A673 (cell line): ENCODE data around the gene CLNS1A. TPM values are rescaled to one million over a fixed set of nuclear protein-coding genes. Genes with fewer than 3 reads are reported as not detected.

ENCODE experiments used
- BruUV-seq: library from RNA; stranded (reverse); fragments of 400-500 nt; replicated peaks from 2 replicates; lab custom pipeline; 2021; lab: Mats Ljungman, UMichigan
- CTCF ChIA-PET: fragments of 300-600 bp; sonication (Branson Sonifier 250); formaldehyde crosslinking; loops from one replicate; lab custom pipeline; 2022; ENCODE audit warnings: antibody characterized with exemption; lab: Charles Lee
- POLR2A ChIA-PET: fragments of 300-600 bp; sonication (Branson Sonifier 250); formaldehyde crosslinking; loops from one replicate; lab custom pipeline; 2022; ENCODE audit warnings: antibody characterized with exemption; ENCODE audit not compliant: low non-redundant PET; lab: Charles Lee
- DNase-seq: peaks from one replicate; pipeline ENCODE4 v3.0.0-alpha.2; 2015; ENCODE audit warnings: low spot score
- H3K27ac ChIP-seq: fragments of 200-600 bp; sonication (generic); 2 replicates; pipeline ENCODE4 v1.5.1; 2016; ENCODE audit warnings: mixed run types, low read depth, mild to moderate bottlenecking, mixed read lengths, antibody characterized with exemption, low read length; ENCODE audit not compliant: poor library complexity, severe bottlenecking
- H3K27me3 ChIP-seq: fragments of 200-600 bp; sonication (generic); replicated peaks from 2 replicates; pipeline ENCODE4 v1.6.1; 2017; ENCODE audit warnings: mixed run types, low read depth, mild to moderate bottlenecking, mixed read lengths, antibody characterized with exemption, low read length; ENCODE audit not compliant: insufficient read depth, poor library complexity
- H3K36me3 ChIP-seq: fragments of 200-600 bp; sonication (generic); 2 replicates; pipeline ENCODE4 v1.6.1; 2016; ENCODE audit warnings: mixed run types, mild to moderate bottlenecking, mixed read lengths, antibody characterized with exemption, low read length; ENCODE audit not compliant: insufficient read depth, poor library complexity, severe bottlenecking
- H3K4me1 ChIP-seq: fragments of 200-600 bp; sonication (generic); 2 replicates; pipeline ENCODE4 v1.6.1; 2017; ENCODE audit warnings: mixed run types, mild to moderate bottlenecking, mixed read lengths, antibody characterized with exemption, low read length; ENCODE audit not compliant: insufficient read depth, poor library complexity, severe bottlenecking
- H3K4me3 ChIP-seq: fragments of 200-600 bp; sonication (generic); 2 replicates; pipeline ENCODE4 v1.5.1; 2016; ENCODE audit warnings: low read depth, mixed run types, mild to moderate bottlenecking, mixed read lengths, low read length; ENCODE audit not compliant: poor library complexity, severe bottlenecking
- H3K9me3 ChIP-seq: fragments of 200-600 bp; sonication (generic); 2 replicates; pipeline ENCODE4 v1.6.1; 2016; ENCODE audit warnings: mixed run types, low read depth, mild to moderate bottlenecking, mixed read lengths, antibody characterized with exemption, low read length; ENCODE audit not compliant: poor library complexity, severe bottlenecking
- CTCF ChIP-seq: fragments of 300-800, 200-600 bp; sonication (generic); conservative IDR thresholded peaks from 2 replicates; pipeline ENCODE4 v1.5.1; 2017; ENCODE audit warnings: low read depth, mild to moderate bottlenecking, antibody characterized with exemption, low read length, moderate library complexity, mixed read lengths
- EZH2 ChIP-seq: fragments of 200-600 bp; sonication (generic); IDR thresholded peaks from 2 replicates; pipeline ENCODE4 v1.6.1; 2017; ENCODE audit warnings: borderline replicate concordance, low read depth, mild to moderate bottlenecking, mixed read lengths, antibody characterized with exemption, low read length; ENCODE audit not compliant: poor library complexity, severe bottlenecking
- intact Hi-C: fragments of 100-400 bp; cut with micrococcal nuclease; formaldehyde crosslinking; loops from one replicate; pipeline ENCODE4 v1.10.0; 2022; ENCODE audit not compliant: unreplicated experiment
- total RNA-seq: library from RNA; stranded (reverse); gene quantifications from 2 replicates; pipeline ENCODE4 v1.2.3, GENCODE V29; 2021

The CLNS1A gene
- total RNA-seq, 1 experiment from 2014 or later, result 198 TPM

- Histone ChIP-seq H3K27ac (no peak overlapping the region), H3K4me3 (no peak overlapping the region), H3K9me3 (no peaks in the 10 kb centered on the region), H3K4me1 (no peaks in the 10 kb centered on the region), H3K27me3 (no peaks in the 10 kb centered on the region), H3K36me3 (peaks cover 48% of the 10 kb centered on the region)
- DNase-seq, result no peak
- ChIA-PET POLR2A (no interaction called here), CTCF (interaction anchor here (0.6 kb wide), 1 partner anchor 88 kb away, joined by 6 read pairs; no protein-coding TSS in a partner anchor)
- BruUV-seq, result no TSS peak
- no peak for TF ChIP-seq CTCF
- TF ChIP-seq EZH2, result no peak
- intact Hi-C loops, result no loop called here
These were observed 28.4 kb downstream of the CLNS1A start for GRCh38 chr11:77609234-77609633.

GRCh38 chr11:77604281-77604680 lies 33.3 kb downstream of the CLNS1A start:
- Histone ChIP-seq H3K4me1 (peaks cover 18% of the 10 kb centered on the region), H3K9me3 (no peaks in the 10 kb centered on the region), H3K36me3 (peaks cover 18% of the 10 kb centered on the region), H3K27me3 (no peaks in the 10 kb centered on the region), H3K27ac (no peak overlapping the region), H3K4me3 (no peak overlapping the region)
- intact Hi-C loops, result no loop called here
- BruUV-seq, result no TSS peak
- no peak for DNase-seq
- POLR2A ChIA-PET, result interaction anchor here (0.6 kb wide), 1 partner anchor 522 kb away, joined by 4 read pairs; no protein-coding TSS in a partner anchor
- CTCF ChIA-PET, result no interaction called here
- no peak for TF ChIP-seq EZH2
- no peak for TF ChIP-seq CTCF

GRCh38 chr11:77602381-77603088 lies 35.1 kb downstream of the CLNS1A start:
- Histone ChIP-seq H3K27me3 (no peaks in the 10 kb centered on the region), H3K4me3 (no peak overlapping the region), H3K4me1 (peaks cover 18% of the 10 kb centered on the region), H3K9me3 (no peaks in the 10 kb centered on the region), H3K36me3 (peaks cover 11% of the 10 kb centered on the region), H3K27ac (peak overlapping the region; percentile 44)
- ChIA-PET POLR2A (no interaction called here), CTCF (interaction anchor here (0.6 to 1.2 kb wide), 3 partner anchors 17 to 586 kb away, joined by 3 to 6 read pairs (median 4); partner anchors contain the start of gene KCTD21)
- BruUV-seq, result no TSS peak
- peak; percentile 86 for DNase-seq
- TF ChIP-seq EZH2 (no peak), CTCF (no peak)
- intact Hi-C loops, result no loop called here
